Measurements from ENCODE around the gene GSG1L2. TPM values are rescaled to one million over a fixed set of nuclear protein-coding genes. Genes with fewer than 3 reads are reported as not detected.

GSG1L2 gene
- total RNA-seq, 1 experiment from 2014 or later: not detected

GRCh38 chr17:9862220-9862619, 40.3 kb upstream of the GSG1L2 start:
- TF ChIP-seq CTCF (IDR thresholded peaks at IDR 0.05; ENCODE audit: unreplicated experiment): no peak
- POLR2A ChIA-PET: no interaction called here
- H3K27ac Mint-ChIP-seq (ENCODE audit: low read depth, unreplicated experiment): no peak overlapping the region
- H3K4me3 Mint-ChIP-seq (ENCODE audit: unreplicated experiment): no peak overlapping the region
- H3K27me3 Mint-ChIP-seq (ENCODE audit: insufficient read depth, unreplicated experiment): no peaks in the 10 kb centered on the region
- no TSS peak for BruUV-seq (replicated peaks)
- no peaks in the 10 kb centered on the region for H3K4me1 Mint-ChIP-seq (ENCODE audit: insufficient read depth, unreplicated experiment)
- no peak for DNase-seq (ENCODE audit: unreplicated experiment)
- intact Hi-C loops (cut with micrococcal nuclease): no loop called here
- no peaks in the 10 kb centered on the region for H3K36me3 Mint-ChIP-seq (ENCODE audit: insufficient read depth, unreplicated experiment)
- CTCF ChIA-PET: interaction anchor here (0.6 kb wide), 1 partner anchor 89 kb away, joined by 3 read pairs; no protein-coding TSS in a partner anchor
- H3K9me3 Mint-ChIP-seq (ENCODE audit: unreplicated experiment): peaks cover 29% of the 10 kb centered on the region

- no peaks in the 10 kb centered on the region for H3K27me3 Mint-ChIP-seq (ENCODE audit: insufficient read depth, unreplicated experiment)
- H3K4me1 Mint-ChIP-seq (ENCODE audit: insufficient read depth, unreplicated experiment): no peaks in the 10 kb centered on the region
- intact Hi-C loops (cut with micrococcal nuclease): no loop called here
- H3K4me3 Mint-ChIP-seq (ENCODE audit: unreplicated experiment): no peak overlapping the region
- no peak overlapping the region for H3K27ac Mint-ChIP-seq (ENCODE audit: low read depth, unreplicated experiment)
- peaks cover 29% of the 10 kb centered on the region for H3K9me3 Mint-ChIP-seq (ENCODE audit: unreplicated experiment)
- no peak for TF ChIP-seq CTCF (IDR thresholded peaks at IDR 0.05; ENCODE audit: unreplicated experiment)
- BruUV-seq (replicated peaks): no TSS peak
- CTCF ChIA-PET: interaction anchor here (0.6 kb wide), 1 partner anchor 623 kb away, joined by 4 read pairs; no protein-coding TSS in a partner anchor
- POLR2A ChIA-PET: no interaction called here
- H3K36me3 Mint-ChIP-seq (ENCODE audit: insufficient read depth, unreplicated experiment): no peaks in the 10 kb centered on the region
- no peak for DNase-seq (ENCODE audit: unreplicated experiment)
These were observed 39.0 kb upstream of the GSG1L2 start for GRCh38 chr17:9860851-9861250.

- no peak for TF ChIP-seq CTCF (IDR thresholded peaks at IDR 0.05; ENCODE audit: unreplicated experiment)
- DNase-seq (ENCODE audit: unreplicated experiment): no peak
- no peak overlapping the region for H3K4me3 Mint-ChIP-seq (ENCODE audit: unreplicated experiment)
- H3K27me3 Mint-ChIP-seq (ENCODE audit: insufficient read depth, unreplicated experiment): no peaks in the 10 kb centered on the region
- BruUV-seq (replicated peaks): no TSS peak
- intact Hi-C loops (cut with micrococcal nuclease): no loop called here
- POLR2A ChIA-PET: no interaction called here
- no peaks in the 10 kb centered on the region for H3K36me3 Mint-ChIP-seq (ENCODE audit: insufficient read depth, unreplicated experiment)
- CTCF ChIA-PET: interaction anchor here (0.6 kb wide), 1 partner anchor 9 kb away, joined by 4 read pairs; no protein-coding TSS in a partner anchor
- peaks cover 19% of the 10 kb centered on the region for H3K9me3 Mint-ChIP-seq (ENCODE audit: unreplicated experiment)
- H3K27ac Mint-ChIP-seq (ENCODE audit: low read depth, unreplicated experiment): no peak overlapping the region
- H3K4me1 Mint-ChIP-seq (ENCODE audit: insufficient read depth, unreplicated experiment): no peaks in the 10 kb centered on the region
These were observed 37.9 kb upstream of the GSG1L2 start for GRCh38 chr17:9859781-9860180.

GRCh38 chr17:9855036-9855435, 33.2 kb upstream of the GSG1L2 start:
- intact Hi-C loops (cut with micrococcal nuclease): no loop called here
- ChIA-PET POLR2A (no interaction called here), CTCF (interaction anchor here (0.6 kb wide), 1 partner anchor 1850 kb away, joined by 3 read pairs; no protein-coding TSS in a partner anchor)
- H3K9me3 Mint-ChIP-seq (ENCODE audit: unreplicated experiment): peaks cover 12% of the 10 kb centered on the region
- TF ChIP-seq CTCF (IDR thresholded peaks at IDR 0.05; ENCODE audit: unreplicated experiment): no peak
- H3K27ac Mint-ChIP-seq (ENCODE audit: low read depth, unreplicated experiment): no peak overlapping the region
- H3K4me3 Mint-ChIP-seq (ENCODE audit: unreplicated experiment): no peak overlapping the region
- no peaks in the 10 kb centered on the region for H3K4me1 Mint-ChIP-seq (ENCODE audit: insufficient read depth, unreplicated experiment)
- no peaks in the 10 kb centered on the region for H3K36me3 Mint-ChIP-seq (ENCODE audit: insufficient read depth, unreplicated experiment)
- BruUV-seq (replicated peaks): no TSS peak
- no peaks in the 10 kb centered on the region for H3K27me3 Mint-ChIP-seq (ENCODE audit: insufficient read depth, unreplicated experiment)
- DNase-seq (ENCODE audit: unreplicated experiment): no peak

Data from MCF 10A (cell line).